GM12892 (cell line): ENCODE data around the gene LGR4.

Experiments
- POLR2A ChIP-seq: IDR thresholded peaks from 2 replicates; pipeline ENCODE4 v1.6.1; 2011; ENCODE audit warnings: low read depth, low read length, control low read depth
- POLR2AphosphoS5 ChIP-seq: IDR thresholded peaks from 2 replicates; pipeline ENCODE4 v1.6.1; 2011; ENCODE audit warnings: low read depth, low read length, control low read depth
- TAF1 ChIP-seq: IDR thresholded peaks from 2 replicates; pipeline ENCODE4 v1.6.1; 2011; ENCODE audit warnings: low read depth, mild to moderate bottlenecking, control low read depth, low read length, borderline replicate concordance

DNA sequence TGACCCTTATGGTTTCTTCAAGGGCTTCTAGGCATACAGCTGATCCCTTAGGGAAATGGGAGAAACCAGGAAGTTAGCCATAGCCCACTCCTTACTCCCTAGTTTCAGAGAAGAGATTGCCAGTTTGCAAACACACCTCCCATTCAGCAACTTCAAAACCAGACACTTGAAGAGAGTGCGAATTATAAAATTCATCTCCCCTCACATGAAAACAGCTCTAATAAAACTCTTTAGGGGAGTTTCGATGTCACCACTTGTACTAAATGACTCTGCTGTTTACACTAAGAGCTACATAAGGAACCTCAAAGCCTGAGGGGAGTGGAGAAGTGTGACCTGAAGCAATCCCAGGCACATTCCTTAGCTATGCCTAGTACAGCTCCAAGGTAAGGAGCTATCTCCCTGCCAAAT lies 8.3 kb downstream of the LGR4 start:
- no peak for TF ChIP-seq TAF1
- TF ChIP-seq POLR2A: no peak
- no peak for TF ChIP-seq POLR2AphosphoS5
